SH-SY5Y (cell line): ENCODE results near the gene PPT2.

ENCODE experiments used
- GATA2 ChIP-seq: IDR thresholded peaks from 2 replicates; pipeline ENCODE4 v1.6.1; 2011; ENCODE audit warnings: mild to moderate bottlenecking, low read depth, low read length
- GATA3 ChIP-seq: IDR thresholded peaks from 2 replicates; pipeline ENCODE4 v1.6.1; 2011; ENCODE audit warnings: low read depth, mild to moderate bottlenecking, low read length, moderate library complexity

GRCh38 chr6:32183030-32183429 lies 29.1 kb downstream of the PPT2 start:
- no peak for TF ChIP-seq GATA2
- no peak for TF ChIP-seq GATA3
